RCC 7860 (cell line): ENCODE measurements around the gene AP2B1.
"Not testable (repeated sequence)": the region's sequence is repeated elsewhere in the genome, so short reads cannot be mapped to it uniquely, and the experiment has no call there.

Source experiments
- DNase-seq: peaks from one replicate; pipeline ENCODE4 v3.0.0-alpha.2; 2015; ENCODE audit warnings: low spot score
- FAIRE-seq: peaks from 2 replicates; lab custom pipeline; 2012; peaks lifted over from hg19 to GRCh38; lab: Jason Lieb, UNC

The AP2B1 gene

GRCh38 chr17:35742896-35743477, 155.9 kb downstream of the AP2B1 start:
- DNase-seq (no peak), FAIRE-seq (no peak)

GRCh38 chr17:35743626-35744328, 156.7 kb downstream of the AP2B1 start:
- FAIRE-seq: no peak
- no peak for DNase-seq

- DNase-seq (no peak), FAIRE-seq (no peak)
Observed at GRCh38 chr17:35744830-35745229, 157.7 kb downstream of the AP2B1 start.

GRCh38 chr17:35745246-35745645, 158.1 kb downstream of the AP2B1 start:
- FAIRE-seq (no peak), DNase-seq (no peak)

- DNase-seq: no peak
- FAIRE-seq: no peak
Observed at GRCh38 chr17:35745749-35746320, 158.7 kb downstream of the AP2B1 start.

GRCh38 chr17:35747540-35748017, 160.5 kb downstream of the AP2B1 start:
- DNase-seq (peak; percentile 50), FAIRE-seq (no peak)

GRCh38 chr17:35748341-35748841, 161.3 kb downstream of the AP2B1 start:
- no peak for DNase-seq
- FAIRE-seq: no peak

- DNase-seq (no peak), FAIRE-seq (no peak)
Observed at GRCh38 chr17:35748979-35749378, 161.9 kb downstream of the AP2B1 start.

- FAIRE-seq (no peak), DNase-seq (no peak)
Observed at GRCh38 chr17:35749560-35750412, 162.7 kb downstream of the AP2B1 start.

- FAIRE-seq (no peak), DNase-seq (no peak)
Observed at GRCh38 chr17:35750526-35751395, 163.6 kb downstream of the AP2B1 start.

GRCh38 chr17:35751541-35751940, 164.4 kb downstream of the AP2B1 start:
- not testable (repeated sequence) for FAIRE-seq, DNase-seq

GRCh38 chr17:35752471-35752870, 165.3 kb downstream of the AP2B1 start:
- no peak for FAIRE-seq

GRCh38 chr17:35752945-35753764, 166.0 kb downstream of the AP2B1 start, which contains the start of gene GAS2L2:
TSS of gene GAS2L2 (minus strand) at chr17:35753239. CDS start at chr17:35752850, 389 bp downstream.
- no peak for DNase-seq
- FAIRE-seq: no peak

More at GRCh38 chr17:35752471-35752870, 165.3 kb downstream of the AP2B1 start:
- no peak for DNase-seq

GRCh38 chr17:35757243-35757642, 170.1 kb downstream of the AP2B1 start:
- DNase-seq (no peak), FAIRE-seq (no peak)

- FAIRE-seq (no peak), DNase-seq (no peak)
Observed at GRCh38 chr17:35760587-35760986, 173.5 kb downstream of the AP2B1 start, which contains the start of gene C17orf50. TSS of gene C17orf50 (plus strand) at chr17:35760887. CDS start at chr17:35760942, 55 bp downstream.

- DNase-seq (no peak), FAIRE-seq (no peak)
Observed at GRCh38 chr17:35761601-35762000, 174.5 kb downstream of the AP2B1 start.

- DNase-seq (no peak), FAIRE-seq (no peak)
Observed at GRCh38 chr17:35763767-35764122, 176.6 kb downstream of the AP2B1 start.

- FAIRE-seq: no peak
- DNase-seq: peak; percentile 81
Observed at GRCh38 chr17:35764123-35764991, 177.2 kb downstream of the AP2B1 start.
